Measurements from ENCODE around the gene ALDH1A3. TPM values are rescaled to one million over a fixed set of nuclear protein-coding genes. Genes with fewer than 3 reads are reported as not detected.

Gene ALDH1A3
- total and polyA plus RNA-seq, 8 donors, result 6.7 to 16.3 (median 8.9) TPM

GRCh38 chr15:100918034-100918689, 38.5 kb downstream of the ALDH1A3 start:
- DNase-seq (peak; percentile 77 to 93 (median 84)), FAIRE-seq (no peak), ATAC-seq (peak; percentile 93 to 98 (median 94))
- H3K36me3 ChIP-seq, result no peaks in the 10 kb centered on the region
- peak overlapping the region; percentile 27 to 83 (median 74) for H3K4me3 ChIP-seq
- intact Hi-C loops (cut with DNase I), result loop anchor here in 2 of 3 donors (5.0 kb wide), 1 partner anchor 89 kb away; no protein-coding TSS in a partner anchor
- H3K27ac ChIP-seq, result peak overlapping the region; percentile 28 to 67 (median 58)
- 2 to 3% methylated on average over 42 of the region's 42 CpGs for WGBS, 2 donors
- H3K9me3 ChIP-seq, result no peaks in the 10 kb centered on the region
- TF ChIP-seq CTCF (IDR thresholded peaks at IDR 0.05), result peak; percentile 89 to 94 (median 91)
- no peaks in the 10 kb centered on the region for H3K27me3 ChIP-seq
- peaks cover 0 to 9% (median 5%) of the 10 kb centered on the region in 3 donors for H3K4me1 ChIP-seq

- H3K4me1 ChIP-seq, result peaks cover 0 to 9% (median 5%) of the 10 kb centered on the region in 3 donors
- intact Hi-C loops (cut with DNase I), result loop anchor here in 2 of 3 donors (5.0 kb wide), 1 partner anchor 88 kb away; no protein-coding TSS in a partner anchor
- no peaks in the 10 kb centered on the region for H3K27me3 ChIP-seq
- H3K4me3 ChIP-seq, result peak within 1 kb of the TSS; percentile 27 to 83 (median 74)
- peak within 1 kb of the TSS; percentile 28 to 67 (median 58) for H3K27ac ChIP-seq
- peak; percentile 34 to 83 (median 54) for DNase-seq
- ATAC-seq, result peak; percentile 55 to 65 (median 64)
- no peak for TF ChIP-seq CTCF (IDR thresholded peaks at IDR 0.05)
- WGBS, 2 donors, result 1 to 2% methylated on average over 68 to 87 of the region's 87 CpGs
- FAIRE-seq, result no peak
- H3K9me3 ChIP-seq, result no peaks in the 10 kb centered on the region
- no peaks in the 10 kb centered on the region for H3K36me3 ChIP-seq
These were observed 39.3 kb downstream of the ALDH1A3 start, which contains the start of gene LRRK1 for GRCh38 chr15:100918690-100919480. LRRK1 (plus strand) TSS chr15:100919357; CDS start chr15:100924633, 5,276 bp downstream.

- H3K27ac ChIP-seq, result peak overlapping the region in 1 of 4 donors; percentile 7
- no peak for TF ChIP-seq CTCF (IDR thresholded peaks at IDR 0.05)
- WGBS, 2 donors, result 2% methylated on average over 66 to 80 of the region's 80 CpGs
- H3K36me3 ChIP-seq, result no peaks in the 10 kb centered on the region
- FAIRE-seq (no peak), ATAC-seq (peak in 3 of 4 donors; percentile 5 to 29 (median 27)), DNase-seq (peak in 5 of 6 donors; percentile 41 to 82 (median 51))
- H3K4me1 ChIP-seq, result peaks cover 0 to 9% (median 5%) of the 10 kb centered on the region in 3 donors
- peak overlapping the region; percentile 27 to 83 (median 71) for H3K4me3 ChIP-seq
- no peaks in the 10 kb centered on the region for H3K9me3 ChIP-seq
- intact Hi-C loops (cut with DNase I), result loop anchor here in 2 of 3 donors (5.0 kb wide), 1 partner anchor 88 kb away; no protein-coding TSS in a partner anchor
- no peaks in the 10 kb centered on the region for H3K27me3 ChIP-seq
These were observed 40.1 kb downstream of the ALDH1A3 start for GRCh38 chr15:100919481-100920405.

- WGBS, 2 donors, result 80 to 81% methylated on average over 8 of the region's 8 CpGs
- TF ChIP-seq CTCF (IDR thresholded peaks at IDR 0.05), result no peak
- Histone ChIP-seq H3K4me3 (peak overlapping the region in 1 of 4 donors; percentile 83), H3K27me3 (no peaks in the 10 kb centered on the region), H3K9me3 (no peaks in the 10 kb centered on the region), H3K27ac (no peak overlapping the region), H3K4me1 (peaks cover 0 to 9% (median 5%) of the 10 kb centered on the region in 3 donors), H3K36me3 (no peaks in the 10 kb centered on the region)
- DNase-seq (no peak), FAIRE-seq (no peak), ATAC-seq (no peak)
- intact Hi-C loops (cut with DNase I), result no loop called here
These were observed 41.0 kb downstream of the ALDH1A3 start for GRCh38 chr15:100920516-100921135.

Measured in pancreas (tissue), 10 donors.